Kidney (tissue), 14 donors: Measurements from ENCODE around the gene CCDC50. TPM values are rescaled to one million over a fixed set of nuclear protein-coding genes. Genes with fewer than 3 reads are reported as not detected.

Source experiments
- DNase-seq, 5 donors: peaks; one replicate each; pipeline ENCODE4 v3.0.0-alpha.2; 2013 to 2020
- FAIRE-seq: peaks from 2 replicates; lab custom pipeline; 2012; peaks lifted over from hg19 to GRCh38; lab: Jason Lieb, UNC
- H3K27ac ChIP-seq, 2 donors: one replicate each; pipeline ENCODE4 v1.7.0; 2013; ENCODE audit warnings: low read depth in 2 of 2, low read length in 2 of 2, inconsistent platforms in 1 of 2
- H3K27me3 ChIP-seq: one replicate; pipeline ENCODE4 v1.7.1; 2013; ENCODE audit warnings: low read length, inconsistent platforms; ENCODE audit not compliant: control insufficient read depth, insufficient read depth
- H3K36me3 ChIP-seq, 3 donors: one replicate each; pipeline versions ENCODE4 v1.7.0 to v1.7.1; 2013; ENCODE audit warnings: low read length in 3 of 3, control low read depth in 1 of 3, inconsistent platforms in 1 of 3; ENCODE audit not compliant: insufficient read depth in 3 of 3, control insufficient read depth in 2 of 3
- H3K4me1 ChIP-seq, 3 donors: one replicate each; pipeline versions ENCODE4 v1.7.0 to v1.7.1; 2013; ENCODE audit warnings: low read length in 3 of 3, inconsistent platforms in 1 of 3, low read depth in 1 of 3; ENCODE audit not compliant: control insufficient read depth in 2 of 3, insufficient read depth in 2 of 3
- H3K4me3 ChIP-seq, 3 donors: one replicate each; pipeline versions ENCODE4 v1.7.0 to v1.8.1; 2013; ENCODE audit warnings: low read length in 3 of 3, control low read depth in 1 of 3, inconsistent platforms in 1 of 3
- H3K9ac ChIP-seq, 3 donors: one replicate each; pipeline versions ENCODE4 v1.7.0 to v1.7.1; 2013; ENCODE audit warnings: low read length in 3 of 3, control low read depth in 1 of 3, inconsistent platforms in 1 of 3
- H3K9me3 ChIP-seq, 3 donors: one replicate each; pipeline versions ENCODE4 v1.7.0 to v1.7.1; 2013; ENCODE audit warnings: low read length in 3 of 3, control low read depth in 1 of 3, inconsistent platforms in 1 of 3; ENCODE audit not compliant: control insufficient read depth in 2 of 3, insufficient read depth in 1 of 3
- intact Hi-C: fragments of 100-400 bp; cut with DNase I; formaldehyde crosslinking; loops from one replicate; pipeline ENCODE4 v1.11.1; 2022
- polyA plus RNA-seq: library from polyadenylated mRNA; stranded (reverse); fragments of 350-450 nt; fragmentation: Illumina TruSeq; extraction: RNeasy Lipid Tissue Mini Kit (QIAGEN cat#74804); gene quantifications from one replicate; pipeline ENCODE4 v1.2.3, GENCODE V29; 2014; ENCODE audit warnings: low read depth, low replicate concordance; ENCODE audit not compliant: insufficient read depth
- total RNA-seq: library from RNA; stranded (reverse); fragmentation: NEBNext Ultra II Directional; extraction: Animal tissue kit (Norgen Biotek cat#: 25700); gene quantifications from one replicate; pipeline ENCODE4 v1.2.1, GENCODE V29; 2021
- TF ChIP-seq, protein P1 (sequence below): IDR thresholded peaks from 3 replicates; pipeline ENCODE4 v1.5.1; 2012; ENCODE audit warnings: mild to moderate bottlenecking, moderate library complexity, borderline replicate concordance; ENCODE audit not compliant: insufficient read depth; ENCODE audit errors: extremely low read depth
- donor health status: control.
- donor health status: control.
- donor health status: control.
- donor health status: control.
- donor health status: control.
- donor health status: DM: yes; HTN: yes; CAD: no.
- donor health status: Normal renal cell carcinoma (clear cell type).

CCDC50 gene
- total and polyA plus RNA-seq, 2 donors from 2014 or later = 34.7 to 105 TPM

DNA sequence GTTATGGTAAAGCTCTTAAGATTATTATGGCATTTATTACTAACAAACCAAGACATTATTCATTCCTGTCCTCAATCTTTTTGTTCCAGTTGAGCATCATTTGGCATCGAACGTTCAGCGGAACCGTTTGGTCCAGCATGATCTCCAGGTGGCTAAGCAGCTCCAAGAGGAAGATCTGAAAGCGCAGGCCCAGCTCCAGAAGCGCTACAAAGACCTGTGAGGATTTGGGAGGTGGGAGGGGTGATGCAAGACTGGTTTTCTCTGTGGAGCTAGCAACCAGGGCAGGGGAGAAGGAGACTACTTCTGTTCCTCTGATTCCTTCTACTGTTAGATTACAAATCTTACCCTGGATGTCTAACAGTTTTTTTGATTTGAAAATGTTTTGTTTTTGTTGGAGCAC lies 28.7 kb downstream of the CCDC50 start:
- TF ChIP-seq, protein P1, sequence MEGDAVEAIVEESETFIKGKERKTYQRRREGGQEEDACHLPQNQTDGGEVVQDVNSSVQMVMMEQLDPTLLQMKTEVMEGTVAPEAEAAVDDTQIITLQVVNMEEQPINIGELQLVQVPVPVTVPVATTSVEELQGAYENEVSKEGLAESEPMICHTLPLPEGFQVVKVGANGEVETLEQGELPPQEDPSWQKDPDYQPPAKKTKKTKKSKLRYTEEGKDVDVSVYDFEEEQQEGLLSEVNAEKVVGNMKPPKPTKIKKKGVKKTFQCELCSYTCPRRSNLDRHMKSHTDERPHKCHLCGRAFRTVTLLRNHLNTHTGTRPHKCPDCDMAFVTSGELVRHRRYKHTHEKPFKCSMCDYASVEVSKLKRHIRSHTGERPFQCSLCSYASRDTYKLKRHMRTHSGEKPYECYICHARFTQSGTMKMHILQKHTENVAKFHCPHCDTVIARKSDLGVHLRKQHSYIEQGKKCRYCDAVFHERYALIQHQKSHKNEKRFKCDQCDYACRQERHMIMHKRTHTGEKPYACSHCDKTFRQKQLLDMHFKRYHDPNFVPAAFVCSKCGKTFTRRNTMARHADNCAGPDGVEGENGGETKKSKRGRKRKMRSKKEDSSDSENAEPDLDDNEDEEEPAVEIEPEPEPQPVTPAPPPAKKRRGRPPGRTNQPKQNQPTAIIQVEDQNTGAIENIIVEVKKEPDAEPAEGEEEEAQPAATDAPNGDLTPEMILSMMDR = no peak
- H3K4me1 ChIP-seq = peaks cover 0 to 22% (median 0%) of the 10 kb centered on the region in 3 donors
- DNase-seq = no peak
- no peaks in the 10 kb centered on the region for H3K9me3 ChIP-seq
- no peak for FAIRE-seq
- intact Hi-C loops = no loop called here
- H3K27me3 ChIP-seq = no peaks in the 10 kb centered on the region
- no peak overlapping the region for H3K27ac ChIP-seq
- no peak overlapping the region for H3K9ac ChIP-seq
- H3K4me3 ChIP-seq = no peak overlapping the region
- peaks cover 8 to 32% (median 8%) of the 10 kb centered on the region in 3 donors for H3K36me3 ChIP-seq

DNA sequence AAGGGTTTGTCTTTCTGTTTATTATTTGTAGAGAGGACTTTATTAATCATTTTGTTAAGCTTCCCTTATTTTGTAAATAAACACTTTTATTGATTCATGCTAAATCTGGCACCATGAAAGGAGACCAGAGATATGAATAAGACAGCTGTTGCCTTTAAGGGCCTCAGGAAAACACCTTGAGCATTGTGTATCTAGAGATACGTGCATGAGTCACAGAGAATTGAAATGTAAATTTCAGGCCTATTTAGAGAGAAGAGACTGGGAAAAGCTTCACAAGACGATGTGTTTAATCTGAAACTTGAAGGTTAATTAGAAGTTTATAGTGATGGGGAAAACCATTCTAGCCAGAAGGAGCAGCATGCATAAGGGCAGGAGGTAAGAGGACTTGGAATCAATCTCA lies 29.7 kb downstream of the CCDC50 start:
- intact Hi-C loops = no loop called here
- TF ChIP-seq, protein P1 = no peak
- DNase-seq (no peak), FAIRE-seq (no peak)
- Histone ChIP-seq H3K27ac (no peak overlapping the region), H3K27me3 (no peaks in the 10 kb centered on the region), H3K36me3 (peaks cover 8 to 38% (median 8%) of the 10 kb centered on the region in 3 donors), H3K9ac (no peak overlapping the region), H3K4me3 (no peak overlapping the region), H3K9me3 (no peaks in the 10 kb centered on the region), H3K4me1 (peaks cover 0 to 14% (median 0%) of the 10 kb centered on the region in 3 donors)

DNA sequence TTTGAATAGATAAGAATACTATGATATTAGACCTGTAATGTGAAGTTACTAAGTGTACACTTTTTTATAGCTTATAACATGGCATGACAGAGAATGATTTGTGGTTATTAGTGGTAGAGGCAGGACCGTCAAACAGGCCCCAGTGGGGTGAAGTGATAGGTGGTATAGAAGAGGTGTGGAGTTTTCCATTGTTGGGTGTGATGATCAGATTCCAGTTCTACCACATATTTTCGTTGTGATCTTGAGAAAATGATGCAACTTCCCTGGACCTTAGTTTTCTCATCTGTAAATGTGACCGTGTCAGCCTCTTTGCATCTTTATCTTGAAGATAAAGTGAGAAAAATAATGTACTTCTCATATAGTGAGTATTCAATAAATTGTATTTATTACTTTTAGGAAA lies 31.4 kb downstream of the CCDC50 start:
- Histone ChIP-seq H3K9me3 (no peaks in the 10 kb centered on the region), H3K4me1 (peaks cover 0 to 10% (median 0%) of the 10 kb centered on the region in 3 donors), H3K27ac (no peak overlapping the region), H3K36me3 (peaks cover 8 to 43% (median 8%) of the 10 kb centered on the region in 3 donors), H3K27me3 (no peaks in the 10 kb centered on the region), H3K9ac (no peak overlapping the region), H3K4me3 (no peak overlapping the region)
- no peak for FAIRE-seq
- TF ChIP-seq, protein P1 = no peak
- intact Hi-C loops = no loop called here
- no peak for DNase-seq

DNA sequence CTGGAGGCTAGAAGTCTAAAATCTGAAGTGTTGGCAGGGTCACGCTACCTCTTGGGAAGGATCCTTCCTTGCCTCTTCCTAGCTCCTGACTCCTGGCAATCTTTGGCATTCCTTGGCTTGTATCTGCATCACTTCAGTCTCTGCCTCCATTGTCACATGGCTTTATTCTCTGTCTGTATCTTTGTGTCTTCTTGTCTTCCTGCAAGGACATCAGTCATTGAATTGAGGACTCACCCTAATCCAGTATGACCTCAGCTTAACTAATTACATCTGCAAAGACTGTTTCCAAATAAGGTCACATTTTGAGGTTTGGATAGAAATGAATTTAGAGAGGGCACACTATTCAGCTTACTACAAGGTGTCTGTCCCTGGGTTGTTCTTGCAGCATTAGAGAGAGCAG lies 32.3 kb downstream of the CCDC50 start:
- no peak for DNase-seq

More for the DNA sequence above, 32.3 kb downstream of the CCDC50 start:
- TF ChIP-seq, protein P1 = no peak
- no peak overlapping the region for H3K9ac ChIP-seq
- no peaks in the 10 kb centered on the region for H3K9me3 ChIP-seq
- H3K36me3 ChIP-seq = peaks cover 8 to 43% (median 12%) of the 10 kb centered on the region in 3 donors
- H3K4me3 ChIP-seq = no peak overlapping the region
- FAIRE-seq = no peak
- peaks cover 0 to 2% (median 0%) of the 10 kb centered on the region in 3 donors for H3K4me1 ChIP-seq
- intact Hi-C loops = no loop called here
- no peaks in the 10 kb centered on the region for H3K27me3 ChIP-seq
- no peak overlapping the region for H3K27ac ChIP-seq
